OCI-LY7 (cell line): Measurements from ENCODE around the gene QRFP. TPM values are rescaled to one million over a fixed set of nuclear protein-coding genes. Genes with fewer than 3 reads are reported as not detected.

Experiments used
- BruUV-seq: library from RNA; stranded (reverse); fragments of 400-500 nt; replicated peaks from 2 replicates; lab custom pipeline; 2021; lab: Mats Ljungman, UMichigan
- CTCF ChIA-PET: fragments of 300-600 bp; sonication (Branson Sonifier 250); formaldehyde crosslinking; loops from one replicate; lab custom pipeline; 2022; ENCODE audit warnings: antibody characterized with exemption; ENCODE audit not compliant: unreplicated experiment; lab: Charles Lee
- POLR2A ChIA-PET: fragments of 300-600 bp; sonication (Branson Sonifier 250); formaldehyde crosslinking; loops from one replicate; lab custom pipeline; 2022; ENCODE audit warnings: antibody characterized with exemption; lab: Charles Lee
- DNase-seq: peaks from one replicate; pipeline ENCODE4 v3.0.0-alpha.2; 2015; ENCODE audit warnings: low spot score
- H2AFZ ChIP-seq: fragments of 200-600 bp; sonication (generic), shearing (Covaris generic); 2 replicates; pipeline ENCODE4 v1.6.1; 2014; ENCODE audit warnings: mild to moderate bottlenecking, antibody characterized with exemption, low read length, moderate library complexity
- H3K27ac ChIP-seq: fragments of 200-600 bp; sonication (generic); 2 replicates; pipeline ENCODE4 v1.5.1; 2014; ENCODE audit warnings: mixed run types, low read depth, mild to moderate bottlenecking, moderate library complexity, low read length, inconsistent platforms; ENCODE audit not compliant: poor library complexity, severe bottlenecking
- H3K36me3 ChIP-seq: fragments of 200-600 bp; sonication (generic); 2 replicates; pipeline ENCODE4 v1.6.1; 2014; ENCODE audit warnings: mild to moderate bottlenecking, antibody characterized with exemption, low read length, moderate library complexity, mixed read lengths; ENCODE audit not compliant: insufficient read depth
- H3K4me1 ChIP-seq: fragments of 200-600 bp; sonication (generic); 2 replicates; pipeline ENCODE4 v1.5.1; 2014; ENCODE audit warnings: mild to moderate bottlenecking, low read length; ENCODE audit not compliant: insufficient read depth, poor library complexity, severe bottlenecking
- H3K4me2 ChIP-seq: fragments of 200-600 bp; sonication (generic); 2 replicates; pipeline ENCODE4 v1.6.1; 2014; ENCODE audit warnings: mild to moderate bottlenecking, low read length
- H3K4me3 ChIP-seq: fragments of 200-600 bp; sonication (generic); 2 replicates; pipeline ENCODE4 v1.5.1; 2014; ENCODE audit warnings: mild to moderate bottlenecking, low read depth, low read length; ENCODE audit not compliant: poor library complexity, severe bottlenecking
- H3K79me2 ChIP-seq: fragments of 200-600 bp; sonication (generic); 2 replicates; pipeline ENCODE4 v1.6.1; 2016; ENCODE audit warnings: low read depth, mild to moderate bottlenecking, low read length, moderate library complexity, mixed read lengths; ENCODE audit not compliant: insufficient read depth
- H3K9me2 ChIP-seq: fragments of 200-600 bp; sonication (generic); 2 replicates; pipeline ENCODE4 v1.6.1; 2016; ENCODE audit warnings: mild to moderate bottlenecking, low read length, mixed read lengths; ENCODE audit not compliant: insufficient read depth
- H3K9me3 ChIP-seq: fragments of 200-600 bp; sonication (generic); 2 replicates; pipeline ENCODE4 v1.6.1; 2014; ENCODE audit warnings: mild to moderate bottlenecking, mixed run types, low read length, mixed read lengths
- H4K20me1 ChIP-seq: fragments of 200-600 bp; sonication (generic); 2 replicates; pipeline ENCODE4 v1.6.1; 2014; ENCODE audit warnings: mild to moderate bottlenecking, antibody characterized with exemption, low read length, moderate library complexity, mixed read lengths; ENCODE audit not compliant: insufficient read depth
- CTCF ChIP-seq: fragments of 200-600 bp; sonication (generic); conservative IDR thresholded peaks from 2 replicates; pipeline ENCODE4 v1.5.1; 2014; ENCODE audit warnings: mild to moderate bottlenecking, antibody characterized with exemption, low read length, moderate library complexity, mixed read lengths
- EZH2phosphoT487 ChIP-seq: fragments of 200-600 bp; sonication (generic); IDR thresholded peaks from 2 replicates; pipeline ENCODE4 v1.6.1; 2018; ENCODE audit warnings: low read depth, borderline replicate concordance, mild to moderate bottlenecking, mixed run types, antibody characterized with exemption, low read length, moderate library complexity, mixed read lengths
- intact Hi-C: fragments of 100-400 bp; cut with micrococcal nuclease; formaldehyde crosslinking; loops from one replicate; pipeline ENCODE4 v1.10.0; 2022; ENCODE audit not compliant: unreplicated experiment
- total RNA-seq, 2 experiments: library from RNA; depleted of rRNA in 1 of 2; stranded (reverse); fragments of >200 nt in 1 of 2; shearing (Covaris generic) in 1 of 2; gene quantifications; 2 replicates each; pipeline ENCODE4 v1.2.3, GENCODE V29; 2014 to 2022

The QRFP gene
- total RNA-seq, 2 experiments from 2014 or later, result not detected

- CTCF ChIA-PET, result no interaction called here
- H3K4me2 ChIP-seq, result no peak overlapping the region
These were observed 12.3 kb upstream of the QRFP start for GRCh38 chr9:130908878-130909355.

DNA sequence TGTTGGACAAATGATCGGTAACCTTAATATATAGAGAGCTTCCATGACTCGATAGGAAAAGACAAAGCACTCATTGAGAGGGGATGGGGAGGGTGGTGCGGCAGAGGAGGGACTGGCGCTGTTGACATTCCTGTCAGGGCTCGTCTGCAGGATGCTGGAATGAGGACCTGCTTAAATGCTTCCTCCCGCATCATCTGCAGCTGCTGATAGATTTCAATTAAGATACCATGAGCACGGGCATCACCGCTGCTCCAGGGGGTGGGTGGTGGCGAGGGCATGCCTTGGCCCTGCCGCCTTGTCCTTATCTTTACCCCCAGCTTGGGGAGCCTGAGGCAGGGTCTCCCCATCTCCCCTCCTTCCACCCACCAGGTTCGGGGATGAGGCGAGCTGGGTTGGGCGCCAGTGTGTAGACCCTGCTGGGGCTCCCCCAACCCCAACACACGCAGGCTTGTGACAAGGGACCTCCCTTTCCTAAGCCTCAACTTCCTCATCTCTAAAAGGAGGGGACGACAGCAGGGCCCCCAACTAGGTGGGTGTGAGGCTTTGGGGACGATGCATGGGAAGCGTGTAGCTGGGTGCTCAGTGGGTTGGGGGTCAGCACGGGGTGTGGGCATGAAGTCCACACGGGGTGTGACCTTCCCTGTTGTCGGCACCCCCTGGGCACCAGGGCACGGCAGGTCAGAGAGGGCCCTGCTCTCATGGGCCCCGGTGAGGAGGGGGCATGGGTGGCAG lies 11.7 kb upstream of the QRFP start:
- POLR2A ChIA-PET, result no interaction called here
- H3K9me2 ChIP-seq, result no peaks in the 10 kb centered on the region
- no peaks in the 10 kb centered on the region for H3K4me1 ChIP-seq
- no peak overlapping the region for H3K4me2 ChIP-seq
- H2AFZ ChIP-seq, result no peak overlapping the region
- no TSS peak for BruUV-seq
- no peak for TF ChIP-seq EZH2phosphoT487
- no peaks in the 10 kb centered on the region for H3K9me3 ChIP-seq
- no peak for DNase-seq
- CTCF ChIA-PET, result no interaction called here
- intact Hi-C loops, result no loop called here
- H3K4me3 ChIP-seq, result no peak overlapping the region
- no peaks in the 10 kb centered on the region for H3K36me3 ChIP-seq
- H3K79me2 ChIP-seq, result no peaks in the 10 kb centered on the region
- no peaks in the 10 kb centered on the region for H4K20me1 ChIP-seq
- H3K27ac ChIP-seq, result no peak overlapping the region

More at GRCh38 chr9:130908878-130909355, 12.3 kb upstream of the QRFP start:
- no TSS peak for BruUV-seq
- Histone ChIP-seq H3K36me3 (no peaks in the 10 kb centered on the region), H4K20me1 (no peaks in the 10 kb centered on the region), H3K4me3 (no peak overlapping the region), H3K79me2 (no peaks in the 10 kb centered on the region), H2AFZ (no peak overlapping the region), H3K9me2 (no peaks in the 10 kb centered on the region), H3K4me1 (no peaks in the 10 kb centered on the region), H3K27ac (no peak overlapping the region), H3K9me3 (no peaks in the 10 kb centered on the region)
- no peak for DNase-seq
- no peak for TF ChIP-seq EZH2phosphoT487
- TF ChIP-seq CTCF, result no peak
- intact Hi-C loops, result no loop called here
- POLR2A ChIA-PET, result no interaction called here

GRCh38 chr9:130906735-130907416 lies 10.3 kb upstream of the QRFP start:
- CTCF ChIA-PET, result no interaction called here
- no peak overlapping the region for H3K4me2 ChIP-seq
- no peaks in the 10 kb centered on the region for H3K4me1 ChIP-seq
- no TSS peak for BruUV-seq
- no peak overlapping the region for H2AFZ ChIP-seq
- TF ChIP-seq CTCF (no peak), EZH2phosphoT487 (no peak)
- H3K36me3 ChIP-seq, result no peaks in the 10 kb centered on the region
- H3K9me3 ChIP-seq, result no peaks in the 10 kb centered on the region
- intact Hi-C loops, result no loop called here
- no peaks in the 10 kb centered on the region for H4K20me1 ChIP-seq
- H3K27ac ChIP-seq, result no peak overlapping the region
- no peak overlapping the region for H3K4me3 ChIP-seq
- DNase-seq, result no peak
- H3K9me2 ChIP-seq, result no peaks in the 10 kb centered on the region
- POLR2A ChIA-PET, result interaction anchor here (0.6 kb wide), 2 partner anchors 215 to 412 kb away, joined by 3 to 4 read pairs; no protein-coding TSS in a partner anchor
- H3K79me2 ChIP-seq, result no peaks in the 10 kb centered on the region
